HepG2 (cell line): ENCODE results near the gene TXNDC11.

Experiments
- BATF2 ChIP-seq: sonication (generic); formaldehyde crosslinking; IDR thresholded peaks from 2 replicates; pipeline ENCODE4 v1.8.0; 2022; ENCODE audit warnings: mild to moderate bottlenecking, missing genetic modification reagents, moderate library complexity
- BCL6 ChIP-seq: IDR thresholded peaks from 2 replicates; pipeline ENCODE4 v1.6.1; 2016; ENCODE audit warnings: missing genetic modification reagents, missing compliant biosample characterization
- EP300 ChIP-seq, 3 experiments: sonication (generic) in 1 of 3; formaldehyde crosslinking in 1 of 3; IDR thresholded peaks; 2 replicates each; pipeline versions ENCODE4 v1.5.1 to v1.6.1; 2011 to 2020; ENCODE audit warnings: low read depth in 2 of 3, low read length in 2 of 3, borderline replicate concordance in 1 of 3, improper control_type of control experiment in 1 of 3, mild to moderate bottlenecking in 1 of 3, missing genetic modification reagents in 1 of 3, moderate library complexity in 1 of 3
- POLR2AphosphoS2 ChIP-seq: IDR thresholded peaks from 2 replicates; pipeline ENCODE4 v1.6.1; 2011; ENCODE audit warnings: low read depth, low read length, improper control_type of control experiment
- USF2 ChIP-seq, 2 experiments: sonication (generic) in 1 of 2; formaldehyde crosslinking in 1 of 2; IDR thresholded peaks; 2 replicates each; pipeline versions ENCODE4 v1.5.1 to v1.6.1; 2011 to 2020; ENCODE audit warnings: borderline replicate concordance in 1 of 2, low read depth in 1 of 2, low read length in 1 of 2, mild to moderate bottlenecking in 1 of 2, missing genetic modification reagents in 1 of 2, moderate library complexity in 1 of 2
- ZBTB10 ChIP-seq: sonication (generic); formaldehyde crosslinking; IDR thresholded peaks from 2 replicates; pipeline ENCODE4 v1.4.0; 2020; ENCODE audit warnings: missing genetic modification reagents, borderline replicate concordance
- ZNF572 ChIP-seq: sonication (generic); formaldehyde crosslinking; IDR thresholded peaks from 2 replicates; pipeline ENCODE4 v1.5.1; 2020; ENCODE audit warnings: mild to moderate bottlenecking, missing genetic modification reagents
- ZNF616 ChIP-seq: sonication (generic); formaldehyde crosslinking; IDR thresholded peaks from 2 replicates; pipeline ENCODE4 v1.5.0; 2020; ENCODE audit warnings: low read depth, mild to moderate bottlenecking, missing genetic modification reagents
- TF ChIP-seq, protein P1 (sequence below): IDR thresholded peaks from 2 replicates; pipeline ENCODE4 v1.6.1; 2012; ENCODE audit warnings: low read length, improper control_type of control experiment
- TF ChIP-seq, protein P2 (sequence below): IDR thresholded peaks from 2 replicates; pipeline ENCODE4 v1.6.1; 2016; ENCODE audit warnings: missing compliant biosample characterization, missing genetic modification reagents, borderline replicate concordance

- TF ChIP-seq USF2 (IDR thresholded peaks at IDR 0.05; ENCODE audit: low read depth, low read length) (no peak), USF2 (CRISPR knock-in tag; IDR thresholded peaks at IDR 0.05; ENCODE audit: borderline replicate concordance) (no peak), BATF2 (CRISPR knock-in tag) (no peak), ZNF572 (CRISPR knock-in tag) (no peak), BCL6 (CRISPR knock-in tag) (no peak), POLR2AphosphoS2 (no peak), ZNF616 (CRISPR knock-in tag) (no peak), EP300 (IDR thresholded peaks at IDR 0.05; ENCODE audit: low read depth in 2 of 2, low read length in 2 of 2) (no peak), EP300 (CRISPR knock-in tag; IDR thresholded peaks at IDR 0.05; ENCODE audit: borderline replicate concordance) (no peak), ZBTB10 (CRISPR knock-in tag) (no peak)
- TF ChIP-seq, protein P1, sequence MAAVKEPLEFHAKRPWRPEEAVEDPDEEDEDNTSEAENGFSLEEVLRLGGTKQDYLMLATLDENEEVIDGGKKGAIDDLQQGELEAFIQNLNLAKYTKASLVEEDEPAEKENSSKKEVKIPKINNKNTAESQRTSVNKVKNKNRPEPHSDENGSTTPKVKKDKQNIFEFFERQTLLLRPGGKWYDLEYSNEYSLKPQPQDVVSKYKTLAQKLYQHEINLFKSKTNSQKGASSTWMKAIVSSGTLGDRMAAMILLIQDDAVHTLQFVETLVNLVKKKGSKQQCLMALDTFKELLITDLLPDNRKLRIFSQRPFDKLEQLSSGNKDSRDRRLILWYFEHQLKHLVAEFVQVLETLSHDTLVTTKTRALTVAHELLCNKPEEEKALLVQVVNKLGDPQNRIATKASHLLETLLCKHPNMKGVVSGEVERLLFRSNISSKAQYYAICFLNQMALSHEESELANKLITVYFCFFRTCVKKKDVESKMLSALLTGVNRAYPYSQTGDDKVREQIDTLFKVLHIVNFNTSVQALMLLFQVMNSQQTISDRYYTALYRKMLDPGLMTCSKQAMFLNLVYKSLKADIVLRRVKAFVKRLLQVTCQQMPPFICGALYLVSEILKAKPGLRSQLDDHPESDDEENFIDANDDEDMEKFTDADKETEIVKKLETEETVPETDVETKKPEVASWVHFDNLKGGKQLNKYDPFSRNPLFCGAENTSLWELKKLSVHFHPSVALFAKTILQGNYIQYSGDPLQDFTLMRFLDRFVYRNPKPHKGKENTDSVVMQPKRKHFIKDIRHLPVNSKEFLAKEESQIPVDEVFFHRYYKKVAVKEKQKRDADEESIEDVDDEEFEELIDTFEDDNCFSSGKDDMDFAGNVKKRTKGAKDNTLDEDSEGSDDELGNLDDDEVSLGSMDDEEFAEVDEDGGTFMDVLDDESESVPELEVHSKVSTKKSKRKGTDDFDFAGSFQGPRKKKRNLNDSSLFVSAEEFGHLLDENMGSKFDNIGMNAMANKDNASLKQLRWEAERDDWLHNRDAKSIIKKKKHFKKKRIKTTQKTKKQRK: no peak
- TF ChIP-seq, protein P2, sequence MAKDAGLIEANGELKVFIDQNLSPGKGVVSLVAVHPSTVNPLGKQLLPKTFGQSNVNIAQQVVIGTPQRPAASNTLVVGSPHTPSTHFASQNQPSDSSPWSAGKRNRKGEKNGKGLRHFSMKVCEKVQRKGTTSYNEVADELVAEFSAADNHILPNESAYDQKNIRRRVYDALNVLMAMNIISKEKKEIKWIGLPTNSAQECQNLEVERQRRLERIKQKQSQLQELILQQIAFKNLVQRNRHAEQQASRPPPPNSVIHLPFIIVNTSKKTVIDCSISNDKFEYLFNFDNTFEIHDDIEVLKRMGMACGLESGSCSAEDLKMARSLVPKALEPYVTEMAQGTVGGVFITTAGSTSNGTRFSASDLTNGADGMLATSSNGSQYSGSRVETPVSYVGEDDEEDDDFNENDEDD (CRISPR knock-in tag): no peak
Measured at GRCh38 chr16:11734653-11735043, 8.0 kb downstream of the TXNDC11 start.
